22Rv1 (cell line): ENCODE data around the gene FAM131C.

Experiments
- ZFX ChIP-seq: fragments of 450-650 bp; IDR thresholded peaks from 2 replicates; pipeline ENCODE4 v1.6.1; 2017; ENCODE audit warnings: antibody characterized with exemption, borderline replicate concordance
- TF ChIP-seq, protein P1 (sequence below): fragments of 450-650 bp; IDR thresholded peaks from 2 replicates; pipeline ENCODE4 v1.5.1; 2017; ENCODE audit warnings: mild to moderate bottlenecking

GRCh38 chr1:16021681-16022080, 51.8 kb downstream of the FAM131C start, which contains the start of gene CLCNKA:
- TF ChIP-seq, protein P1, sequence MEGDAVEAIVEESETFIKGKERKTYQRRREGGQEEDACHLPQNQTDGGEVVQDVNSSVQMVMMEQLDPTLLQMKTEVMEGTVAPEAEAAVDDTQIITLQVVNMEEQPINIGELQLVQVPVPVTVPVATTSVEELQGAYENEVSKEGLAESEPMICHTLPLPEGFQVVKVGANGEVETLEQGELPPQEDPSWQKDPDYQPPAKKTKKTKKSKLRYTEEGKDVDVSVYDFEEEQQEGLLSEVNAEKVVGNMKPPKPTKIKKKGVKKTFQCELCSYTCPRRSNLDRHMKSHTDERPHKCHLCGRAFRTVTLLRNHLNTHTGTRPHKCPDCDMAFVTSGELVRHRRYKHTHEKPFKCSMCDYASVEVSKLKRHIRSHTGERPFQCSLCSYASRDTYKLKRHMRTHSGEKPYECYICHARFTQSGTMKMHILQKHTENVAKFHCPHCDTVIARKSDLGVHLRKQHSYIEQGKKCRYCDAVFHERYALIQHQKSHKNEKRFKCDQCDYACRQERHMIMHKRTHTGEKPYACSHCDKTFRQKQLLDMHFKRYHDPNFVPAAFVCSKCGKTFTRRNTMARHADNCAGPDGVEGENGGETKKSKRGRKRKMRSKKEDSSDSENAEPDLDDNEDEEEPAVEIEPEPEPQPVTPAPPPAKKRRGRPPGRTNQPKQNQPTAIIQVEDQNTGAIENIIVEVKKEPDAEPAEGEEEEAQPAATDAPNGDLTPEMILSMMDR: no peak
- no peak for TF ChIP-seq ZFX
